MCF 10A (cell line): ENCODE results near the gene SHISA7. TPM values are rescaled to one million over a fixed set of nuclear protein-coding genes. Genes with fewer than 3 reads are reported as not detected.

Experiments used
- BruUV-seq: library from RNA; stranded (reverse); fragments of 400-500 nt; replicated peaks from 2 replicates; lab custom pipeline; 2021; lab: Mats Ljungman, UMichigan
- CTCF ChIA-PET: fragments of 300-600 bp; sonication (Branson Sonifier 250); formaldehyde crosslinking; extraction: SDS; loops from one replicate; lab custom pipeline; 2021; ENCODE audit warnings: antibody characterized with exemption, inconsistent platforms; lab: Yijun Ruan, JAX
- POLR2A ChIA-PET: fragments of 300-600, 350-650 bp; sonication (Branson Sonifier 250); formaldehyde crosslinking; extraction: SDS; loops from one replicate; lab custom pipeline; 2020; ENCODE audit warnings: antibody characterized with exemption, inconsistent platforms; lab: Yijun Ruan, JAX
- DNase-seq: peaks from one replicate; pipeline ENCODE4 v3.0.0-alpha.2; 2018; ENCODE audit not compliant: unreplicated experiment
- H3K27ac Mint-ChIP-seq: one replicate; pipeline ENCODE4 v1.8.0; 2022; ENCODE audit warnings: mild to moderate bottlenecking, low read depth, mixed read lengths; ENCODE audit not compliant: unreplicated experiment
- H3K27me3 Mint-ChIP-seq: one replicate; pipeline ENCODE4 v1.8.0; 2022; ENCODE audit warnings: mixed read lengths; ENCODE audit not compliant: insufficient read depth, unreplicated experiment
- H3K36me3 Mint-ChIP-seq: one replicate; pipeline ENCODE4 v1.8.0; 2022; ENCODE audit warnings: mild to moderate bottlenecking, moderate library complexity, mixed read lengths; ENCODE audit not compliant: insufficient read depth, unreplicated experiment
- H3K4me1 Mint-ChIP-seq: one replicate; pipeline ENCODE4 v1.8.0; 2022; ENCODE audit warnings: mixed read lengths; ENCODE audit not compliant: insufficient read depth, unreplicated experiment
- H3K4me3 Mint-ChIP-seq: one replicate; pipeline ENCODE4 v1.8.0; 2022; ENCODE audit warnings: mild to moderate bottlenecking, moderate library complexity, mixed read lengths; ENCODE audit not compliant: unreplicated experiment
- H3K9me3 Mint-ChIP-seq: one replicate; pipeline ENCODE4 v1.8.0; 2022; ENCODE audit warnings: mixed read lengths; ENCODE audit not compliant: unreplicated experiment
- CTCF ChIP-seq: fragments of 200-600 bp; IDR thresholded peaks from one replicate; pipeline ENCODE4 v1.8.0; 2022; ENCODE audit warnings: antibody characterized with exemption, mild to moderate bottlenecking; ENCODE audit not compliant: unreplicated experiment
- intact Hi-C: fragments of 100-400 bp; cut with micrococcal nuclease; formaldehyde crosslinking; loops from 2 replicates; pipeline ENCODE4 v1.14.1; 2022
- total RNA-seq: library from RNA; stranded (reverse); gene quantifications from 2 replicates; pipeline ENCODE4 v1.2.3, GENCODE V29; 2022

SHISA7 gene
- total RNA-seq, 1 experiment from 2014 or later: not detected

- peak overlapping the region; percentile 93 for H3K27ac Mint-ChIP-seq
- H3K4me1 Mint-ChIP-seq: peaks cover 26% of the 10 kb centered on the region
- peak overlapping the region; percentile 89 for H3K4me3 Mint-ChIP-seq
- no peak for TF ChIP-seq CTCF
- no peaks in the 10 kb centered on the region for H3K27me3 Mint-ChIP-seq
- ChIA-PET CTCF (interaction anchor here (0.6 to 2.2 kb wide), 13 partner anchors 10 to 244 kb away, joined by 3 to 13 read pairs (median 4); no protein-coding TSS in a partner anchor), POLR2A (interaction anchor here (0.6 to 7.2 kb wide), 10 partner anchors 12 to 255 kb away, joined by 3 to 98 read pairs (median 4); partner anchors contain the start of genes ISOC2, KMT5C and UBE2S)
- peaks cover 77% of the 10 kb centered on the region for H3K36me3 Mint-ChIP-seq
- DNase-seq: no peak
- BruUV-seq: no TSS peak
- intact Hi-C loops: no loop called here
- no peaks in the 10 kb centered on the region for H3K9me3 Mint-ChIP-seq
Observed at GRCh38 chr19:55387736-55388497, 55.2 kb downstream of the SHISA7 start.

GRCh38 chr19:55386493-55386971 is 56.6 kb downstream of the SHISA7 start:
- CTCF ChIA-PET: interaction anchor here (0.6 to 2.2 kb wide), 7 partner anchors 9 to 101 kb away, joined by 3 to 13 read pairs (median 4); no protein-coding TSS in a partner anchor

GRCh38 chr19:55385724-55386492 is 57.2 kb downstream of the SHISA7 start, which contains the start of gene RPL28:
TSS of gene RPL28 (plus strand) at chr19:55385932. CDS start at chr19:55386358, 426 bp downstream.
- peak within 1 kb of the TSS; percentile 93 for H3K27ac Mint-ChIP-seq
- DNase-seq: peak; percentile 99
- BruUV-seq: TSS peak; percentile 69
- peaks cover 42% of the 10 kb centered on the region for H3K4me1 Mint-ChIP-seq
- no peaks in the 10 kb centered on the region for H3K27me3 Mint-ChIP-seq
- no peak for TF ChIP-seq CTCF
- no peaks in the 10 kb centered on the region for H3K9me3 Mint-ChIP-seq
- H3K4me3 Mint-ChIP-seq: peak within 1 kb of the TSS; percentile 89
- peaks cover 65% of the 10 kb centered on the region for H3K36me3 Mint-ChIP-seq
- intact Hi-C loops: loop anchor here (1.0 to 2.0 kb wide), 4 partner anchors 47 to 93 kb away; partner anchors contain the start of gene KMT5C
- POLR2A ChIA-PET: interaction anchor here (0.7 to 7.2 kb wide), 9 partner anchors 14 to 94 kb away, joined by 3 to 98 read pairs (median 4); partner anchors contain the start of genes KMT5C and UBE2S
- CTCF ChIA-PET: interaction anchor here (0.6 to 2.2 kb wide), 3 partner anchors 17 to 101 kb away, joined by 3 to 13 read pairs (median 4); no protein-coding TSS in a partner anchor

More at GRCh38 chr19:55386493-55386971, 56.6 kb downstream of the SHISA7 start:
- peaks cover 40% of the 10 kb centered on the region for H3K4me1 Mint-ChIP-seq
- BruUV-seq: no TSS peak
- H3K36me3 Mint-ChIP-seq: peaks cover 69% of the 10 kb centered on the region
- peak overlapping the region; percentile 93 for H3K27ac Mint-ChIP-seq
- no peaks in the 10 kb centered on the region for H3K9me3 Mint-ChIP-seq
- no peak for TF ChIP-seq CTCF
- peak overlapping the region; percentile 89 for H3K4me3 Mint-ChIP-seq
- no peak for DNase-seq
- POLR2A ChIA-PET: interaction anchor here (0.7 to 7.2 kb wide), 9 partner anchors 13 to 94 kb away, joined by 3 to 98 read pairs (median 4); partner anchors contain the start of genes KMT5C and UBE2S
- intact Hi-C loops: no loop called here
- H3K27me3 Mint-ChIP-seq: no peaks in the 10 kb centered on the region
